NB4 (cell line): ENCODE results near the gene MCM3AP.

Source experiments
- DNase-seq: peaks from one replicate; pipeline ENCODE4 v3.0.0; 2010; ENCODE audit warnings: low read depth
- H3K4me3 ChIP-seq: one replicate; pipeline ENCODE4 v1.5.1; 2011; ENCODE audit warnings: mild to moderate bottlenecking, low read depth, low read length, moderate library complexity
- CTCF ChIP-seq: IDR thresholded peaks from one replicate; pipeline ENCODE4 v1.5.1; 2012; ENCODE audit warnings: low read depth, low read length
- MAX ChIP-seq: IDR thresholded peaks from 2 replicates; pipeline ENCODE4 v1.6.1; 2011; ENCODE audit warnings: low read depth, low read length
- MYC ChIP-seq: IDR thresholded peaks from 2 replicates; pipeline ENCODE4 v1.6.1; 2011; ENCODE audit warnings: low read depth, low read length
- POLR2A ChIP-seq: IDR thresholded peaks from 2 replicates; pipeline ENCODE4 v1.6.1; 2011; ENCODE audit warnings: mild to moderate bottlenecking; ENCODE audit not compliant: insufficient read length; ENCODE audit errors: extremely low read depth

The MCM3AP gene

GRCh38 chr21:46215436-46216131 is 69.8 kb downstream of the MCM3AP start:
- DNase-seq, result no peak
- H3K4me3 ChIP-seq, result no peak overlapping the region
- TF ChIP-seq POLR2A (no peak), MAX (no peak), MYC (no peak), CTCF (no peak)

DNA sequence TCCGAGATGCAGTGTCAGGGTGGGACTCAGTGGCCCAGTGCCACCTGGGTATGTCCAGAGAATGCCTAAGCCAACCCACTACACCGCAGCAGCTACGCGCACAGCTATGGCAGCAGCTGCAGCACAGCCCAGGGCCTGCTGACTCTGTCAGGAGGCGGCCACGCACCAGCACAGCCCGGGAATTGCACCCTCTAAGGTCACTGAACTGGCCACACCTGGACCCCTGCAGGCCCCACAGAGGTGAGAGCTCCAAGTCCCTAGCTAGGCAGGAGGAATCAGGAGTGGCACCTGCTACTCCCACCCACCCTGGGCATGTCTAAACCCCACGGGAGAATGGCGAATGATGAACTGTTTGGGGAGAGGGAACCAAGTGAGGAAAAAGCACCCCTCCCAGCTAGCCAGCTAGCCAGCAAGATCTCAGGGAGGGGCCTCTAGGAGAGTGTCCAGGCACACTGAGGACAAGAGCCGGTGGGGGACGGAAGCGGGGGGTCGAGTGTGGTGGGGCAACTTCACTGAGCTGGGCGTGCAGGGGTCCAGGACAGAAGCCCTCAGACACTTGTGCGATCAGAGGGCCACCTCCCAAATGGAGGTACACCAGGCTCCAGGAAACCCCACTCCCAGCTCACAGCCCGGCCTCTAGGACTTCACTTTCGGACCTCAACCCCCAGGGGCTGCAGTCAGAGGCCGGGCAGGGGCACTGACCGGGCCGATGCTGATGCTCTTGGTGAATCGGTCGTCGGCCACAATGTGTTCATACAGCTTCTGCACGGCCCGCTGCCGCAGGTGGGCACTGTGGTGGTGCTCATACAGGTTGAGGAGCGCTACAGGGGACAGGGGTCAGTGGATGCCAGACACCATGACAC is 70.7 kb downstream of the MCM3AP start:
- no peak for DNase-seq
- no peak overlapping the region for H3K4me3 ChIP-seq

DNA sequence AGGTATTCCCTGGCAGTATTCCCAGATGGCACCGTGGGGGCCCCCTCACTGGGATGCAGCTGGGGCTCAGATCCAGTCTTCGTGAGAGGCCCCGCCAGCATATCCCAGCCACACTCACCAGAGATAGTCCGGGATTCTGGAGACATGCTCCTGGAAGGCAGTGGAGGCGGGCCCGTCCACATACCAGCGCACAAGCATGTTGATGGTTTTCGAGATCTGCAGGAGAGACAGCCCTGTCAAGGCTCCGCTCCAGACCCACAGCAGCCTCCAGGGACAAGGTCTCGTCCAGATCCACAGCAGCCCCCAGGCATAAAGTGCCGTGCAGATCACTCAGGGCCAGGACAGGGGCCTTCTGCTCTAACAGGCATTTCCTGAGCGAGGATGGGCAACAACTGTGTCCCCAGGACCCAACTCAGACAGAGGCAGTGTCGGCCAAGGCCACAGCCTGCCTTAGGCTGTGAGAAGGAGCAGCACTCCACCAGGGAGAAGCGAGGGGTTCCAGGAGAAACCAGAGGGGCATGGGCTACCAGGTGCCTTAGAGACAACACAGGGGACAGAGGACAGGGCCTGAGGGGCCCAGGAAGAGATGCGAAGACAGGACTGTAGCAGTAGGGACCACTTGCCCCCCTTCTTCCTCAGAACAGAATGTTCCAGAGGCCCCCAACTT is 71.7 kb downstream of the MCM3AP start:
- no peak overlapping the region for H3K4me3 ChIP-seq
- DNase-seq, result no peak
- no peak for TF ChIP-seq POLR2A
- no peak for TF ChIP-seq MAX
- no peak for TF ChIP-seq MYC
- TF ChIP-seq CTCF, result no peak

More for the DNA sequence above, 70.7 kb downstream of the MCM3AP start:
- no peak for TF ChIP-seq MYC
- TF ChIP-seq POLR2A, result no peak
- no peak for TF ChIP-seq MAX
- no peak for TF ChIP-seq CTCF

GRCh38 chr21:46212721-46213484 is 72.5 kb downstream of the MCM3AP start:
- H3K4me3 ChIP-seq, result no peak overlapping the region
- no peak for DNase-seq
- TF ChIP-seq MYC, result no peak

DNA sequence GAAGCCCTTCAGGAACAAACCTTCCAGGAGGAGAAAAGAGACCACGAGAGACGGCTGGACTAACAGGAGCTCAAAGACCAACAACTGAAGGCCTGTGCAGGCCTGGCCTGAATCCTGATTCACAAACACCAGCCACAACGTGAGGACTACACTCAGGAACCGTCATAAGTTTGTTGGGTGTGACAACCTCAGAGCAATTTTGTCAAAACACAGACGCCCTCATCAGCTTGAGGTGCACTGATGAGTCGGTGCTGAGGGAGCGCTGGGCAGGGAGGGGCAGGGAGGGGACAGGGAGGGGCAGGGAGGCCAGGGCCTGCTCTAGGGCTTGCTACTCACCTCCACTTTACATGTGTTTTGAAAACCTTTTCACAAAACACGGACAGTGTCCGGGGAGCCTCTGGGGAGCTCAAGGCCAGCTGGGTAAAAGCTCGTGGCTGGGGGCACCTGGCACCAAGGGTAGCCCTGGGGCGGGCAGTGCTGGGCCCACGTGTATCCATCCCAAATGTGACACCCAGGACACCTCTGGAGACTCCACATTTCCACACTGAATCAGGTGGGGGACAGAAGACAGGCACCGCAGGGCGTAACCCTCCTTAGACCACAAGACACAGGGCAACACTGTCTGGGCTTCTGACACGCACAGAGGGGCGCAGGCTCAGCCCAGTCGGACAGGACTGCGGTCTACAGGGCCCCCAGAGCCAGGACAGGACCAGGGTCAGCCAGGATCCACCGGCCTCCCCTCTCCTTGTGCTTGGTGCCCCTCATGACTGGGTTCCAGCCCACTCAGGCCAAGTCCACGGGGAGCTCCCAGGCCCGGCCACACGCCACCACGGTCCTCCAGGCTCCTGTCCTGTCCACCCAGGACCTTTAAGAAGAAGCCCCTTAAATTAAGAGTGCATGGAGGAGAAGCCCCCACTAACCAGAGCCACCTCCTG is 73.4 kb downstream of the MCM3AP start:
- no peak for TF ChIP-seq MYC
- TF ChIP-seq POLR2A, result no peak
- no peak for TF ChIP-seq CTCF
- TF ChIP-seq MAX, result no peak
- H3K4me3 ChIP-seq, result no peak overlapping the region
- DNase-seq, result no peak
